ENCODE measurements around the gene SPINK2.

The SPINK2 gene

DNA sequence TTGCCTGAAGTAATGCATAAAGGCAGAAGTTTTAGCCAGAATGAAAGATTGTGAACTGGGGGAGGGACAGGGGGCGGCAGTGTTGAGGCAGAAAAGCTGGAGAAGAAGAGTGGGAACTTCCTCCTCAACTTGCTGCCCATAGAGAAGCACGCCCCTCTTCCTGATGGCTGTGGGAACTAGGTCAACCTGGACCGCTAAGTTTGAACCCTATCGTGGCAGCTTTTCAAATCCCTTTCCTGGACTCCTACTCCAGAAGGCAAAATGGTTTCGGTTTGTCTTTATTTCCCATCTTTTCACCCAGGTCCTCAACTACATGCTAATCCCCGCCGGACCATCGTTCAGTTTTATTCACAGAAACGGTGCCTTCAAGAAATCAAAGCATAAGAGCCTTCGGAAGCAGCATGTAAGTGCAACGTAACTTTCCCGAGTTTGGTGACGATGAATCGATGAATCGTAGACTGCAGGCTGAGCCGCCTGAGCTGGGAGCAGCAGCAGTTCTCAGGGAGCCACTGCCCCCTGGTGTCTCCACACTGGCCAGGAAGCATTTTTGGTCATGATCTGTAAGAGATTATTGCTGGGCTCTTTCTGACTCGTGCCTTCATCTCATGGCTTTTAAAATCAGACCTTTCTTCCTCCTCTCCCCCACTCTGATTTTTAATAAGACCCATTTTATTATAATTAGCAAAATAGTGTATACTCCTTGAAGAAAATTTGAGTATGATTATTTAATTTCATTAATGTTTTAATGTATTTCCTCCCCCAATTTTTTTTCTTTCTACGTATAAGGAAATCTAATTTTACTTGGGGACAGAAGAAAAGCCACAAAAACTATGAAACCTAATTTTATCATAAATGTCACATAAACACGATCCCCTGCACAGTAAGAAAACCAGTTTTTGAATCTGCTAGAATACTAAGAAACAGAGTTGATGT is 21.4 kb downstream of the SPINK2 start:
- DNase-seq = peak; percentile 69

GRCh38 chr4:56799161-56799759 is 22.2 kb downstream of the SPINK2 start:
- DNase-seq = no peak

DNA sequence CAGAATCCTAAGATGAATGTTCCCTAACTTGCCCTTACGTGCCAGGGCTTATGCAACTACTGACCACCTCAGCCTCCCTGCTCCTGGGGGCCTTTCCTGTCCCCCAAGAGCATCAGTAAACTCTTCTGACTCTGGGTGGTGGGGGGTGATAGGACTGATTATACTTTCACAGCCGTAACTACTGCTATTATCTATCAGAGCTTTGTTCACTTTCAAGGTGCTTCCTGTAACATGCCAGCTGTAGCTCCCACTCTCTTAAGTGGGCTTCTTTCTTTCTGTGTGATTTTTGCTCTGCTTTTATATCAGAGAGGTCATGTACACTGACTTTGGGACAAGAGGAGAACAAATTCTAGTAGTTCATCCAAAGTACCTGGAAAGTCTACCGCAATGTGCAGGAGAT is 25.3 kb downstream of the SPINK2 start:
- DNase-seq = no peak

GRCh38 chr4:56791316-56791715 is 30.2 kb downstream of the SPINK2 start:
- DNase-seq = no peak

- DNase-seq = no peak
Observed at GRCh38 chr4:56790691-56791091, 30.8 kb downstream of the SPINK2 start.

GRCh38 chr4:56788081-56788480 is 33.4 kb downstream of the SPINK2 start:
- DNase-seq = no peak

- no peak for DNase-seq
Observed at GRCh38 chr4:56787380-56787779, 34.1 kb downstream of the SPINK2 start.

- no peak for DNase-seq
Observed at GRCh38 chr4:56786955-56787354, 34.5 kb downstream of the SPINK2 start.

GRCh38 chr4:56783986-56784385 is 37.5 kb downstream of the SPINK2 start:
- DNase-seq = no peak

GRCh38 chr4:56782019-56782418 is 39.5 kb downstream of the SPINK2 start:
- DNase-seq = no peak

- no peak for DNase-seq
Observed at GRCh38 chr4:56773346-56773745, 48.2 kb downstream of the SPINK2 start.

GRCh38 chr4:56772134-56772533 is 49.4 kb downstream of the SPINK2 start:
- DNase-seq = no peak

GRCh38 chr4:56768763-56769162 is 52.7 kb downstream of the SPINK2 start:
- DNase-seq = no peak

DNA sequence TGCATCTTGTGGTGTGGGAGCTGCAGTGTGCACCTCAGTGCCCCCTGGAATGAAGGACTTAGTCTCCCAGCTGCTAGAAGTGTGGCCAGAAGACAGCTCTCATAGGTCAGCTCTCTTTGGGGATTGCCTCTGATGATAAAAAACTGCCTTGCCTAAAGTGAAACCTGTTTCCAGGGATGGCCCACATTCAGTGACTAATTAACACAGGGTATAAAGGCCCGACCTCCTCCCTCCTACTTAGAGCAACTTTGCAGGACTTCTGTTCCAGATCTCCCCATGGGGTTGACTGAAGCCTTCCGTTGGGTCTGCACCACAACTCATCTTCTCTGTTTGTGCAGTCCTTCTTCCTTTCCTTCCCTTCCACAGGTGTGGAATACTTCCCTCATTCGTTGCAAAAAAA is 53.2 kb downstream of the SPINK2 start:
- DNase-seq = no peak

- DNase-seq = no peak
Observed at GRCh38 chr4:56767567-56767966, 53.9 kb downstream of the SPINK2 start.

- no peak for DNase-seq
Observed at GRCh38 chr4:56764775-56765174, 56.7 kb downstream of the SPINK2 start.

GRCh38 chr4:56764223-56764622 is 57.3 kb downstream of the SPINK2 start:
- no peak for DNase-seq

DNA sequence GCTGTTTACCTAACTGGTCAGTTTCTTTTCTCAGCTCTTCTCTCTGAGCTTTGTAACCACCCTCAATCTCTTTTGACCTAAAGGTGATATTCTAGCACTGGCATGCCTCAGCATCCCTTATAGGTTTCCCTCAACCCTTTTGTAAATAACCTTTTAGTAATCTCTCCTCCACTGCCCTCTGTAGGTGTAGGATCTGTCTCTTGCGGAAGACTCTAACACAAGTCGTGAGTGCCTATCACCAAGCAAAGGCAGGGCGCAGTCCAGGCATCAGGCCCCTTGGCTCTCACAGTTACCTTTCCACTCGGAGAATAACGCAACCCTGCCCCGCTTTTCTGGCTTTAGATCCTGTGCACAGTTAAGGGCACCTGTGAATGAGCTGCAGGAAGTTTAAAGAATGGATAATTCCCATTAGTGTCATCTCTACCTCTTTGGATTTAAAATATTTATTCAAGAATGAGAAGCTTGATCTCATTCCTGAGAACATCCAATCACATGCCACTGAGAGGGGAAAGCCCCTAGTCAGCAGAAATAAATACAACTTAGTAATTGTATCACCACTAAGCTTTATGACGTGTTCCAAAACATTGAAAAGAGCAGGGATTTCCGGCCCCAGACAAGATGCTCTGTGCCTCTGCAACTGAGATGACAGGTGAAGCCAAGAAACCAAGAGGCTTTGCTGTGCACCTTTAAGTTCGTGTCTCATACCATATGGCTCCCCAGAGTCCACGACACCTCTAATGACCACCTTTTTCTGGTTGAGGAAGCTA is 58.8 kb downstream of the SPINK2 start:
- no peak for DNase-seq

- no peak for DNase-seq
Observed at GRCh38 chr4:56760183-56760582, 61.3 kb downstream of the SPINK2 start.

All from NCI-H1694 treated with DMSO at 0.1 percent for 48 hours (cell line).